Testis (tissue), 3 donors: Measurements from ENCODE around the gene FDXR. TPM values are rescaled to one million over a fixed set of nuclear protein-coding genes. Genes with fewer than 3 reads are reported as not detected.

ENCODE experiments used
- DNase-seq: peaks from one replicate; pipeline ENCODE4 v3.0.0-alpha.2; 2019
- H3K27ac ChIP-seq, 2 donors: fragments of 200-600 bp; sonication (generic); one replicate each; pipeline ENCODE4 v1.5.1; 2019
- H3K27me3 ChIP-seq: fragments of 200-600 bp; sonication (generic); one replicate; pipeline ENCODE4 v1.5.1; 2019
- H3K36me3 ChIP-seq: fragments of 200-600 bp; sonication (generic); one replicate; pipeline ENCODE4 v1.5.1; 2017; ENCODE audit warnings: low read depth; ENCODE audit errors: missing control alignments
- H3K4me1 ChIP-seq: fragments of 200-600 bp; sonication (generic); one replicate; pipeline ENCODE4 v1.5.1; 2019
- H3K4me3 ChIP-seq, 2 donors: fragments of 200-600 bp; sonication (generic); one replicate each; pipeline ENCODE4 v1.5.1; 2017 to 2019
- H3K9me3 ChIP-seq: fragments of 200-600 bp; sonication (generic); one replicate; pipeline ENCODE4 v1.5.1; 2017
- CTCF ChIP-seq, 3 experiments: fragments of 450-650 bp in 2 of 3; fragments of 200-600 bp in 1 of 3; sonication (generic) in 1 of 3; IDR thresholded peaks; one replicate each; pipeline ENCODE4 v1.5.1; 2016 to 2019; ENCODE audit warnings: antibody characterized with exemption in 3 of 3, mild to moderate bottlenecking in 2 of 3, moderate library complexity in 1 of 3
- POLR2A ChIP-seq: fragments of 450-650 bp; IDR thresholded peaks from one replicate; pipeline ENCODE4 v1.6.1; 2017; ENCODE audit warnings: antibody characterized with exemption, mild to moderate bottlenecking, moderate library complexity
- WGBS, 2 donors: methylation state at CpG; one replicate each; pipeline ENCODE4 v1.1.5; 2018; 5-methylcytosine and 5-hydroxymethylcytosine counted together
- intact Hi-C: fragments of 100-400 bp; cut with DNase I; formaldehyde crosslinking; loops from one replicate; pipeline ENCODE4 v1.15.1; 2023; ENCODE audit warnings: low total_unique reads
- polyA plus RNA-seq: library from polyadenylated mRNA; stranded (reverse); fragments of 350-450 nt; fragmentation: Illumina TruSeq; extraction: RNeasy Lipid Tissue Mini Kit (QIAGEN cat#74804); gene quantifications from one replicate; pipeline ENCODE4 v1.2.3, GENCODE V29; 2014; ENCODE audit warnings: low read depth, low replicate concordance; ENCODE audit not compliant: insufficient read depth
- total RNA-seq, 2 donors: library from RNA; depleted of rRNA; stranded (reverse); fragments of >200 nt; gene quantifications; one replicate each; pipeline ENCODE4 v1.2.3, GENCODE V29; 2016

Gene FDXR
- total and polyA plus RNA-seq, 3 donors from 2014 or later, result 97.1 to 216 (median 204) TPM

DNA sequence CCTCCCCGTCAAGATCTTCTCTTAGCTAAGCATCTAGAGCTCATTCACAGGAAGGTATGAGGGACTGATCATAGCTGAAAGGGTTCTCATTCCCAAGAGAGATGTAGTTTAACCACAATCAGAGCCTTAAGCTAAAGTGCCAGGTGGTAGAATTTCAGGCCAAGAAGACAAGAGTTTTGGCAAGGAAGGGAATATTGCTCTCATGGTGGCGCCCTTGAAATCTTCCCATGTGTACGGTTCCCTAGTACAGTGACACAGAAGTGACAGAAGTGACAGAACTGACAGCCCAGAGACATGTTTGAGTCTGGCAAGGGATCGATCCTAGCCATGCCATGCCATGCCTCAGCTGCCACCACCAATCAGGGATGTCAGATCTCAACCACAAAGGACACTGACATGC, 15.6 kb downstream of the FDXR start:
- no peak overlapping the region for H3K4me3 ChIP-seq
- no peaks in the 10 kb centered on the region for H3K9me3 ChIP-seq
- TF ChIP-seq POLR2A, result no peak
- no peak for TF ChIP-seq CTCF (IDR thresholded peaks at IDR 0.05)
- intact Hi-C loops, result loop anchor here (5.0 kb wide), 1 partner anchor 115 kb away; no protein-coding TSS in a partner anchor
- WGBS, 2 donors, result 80 to 94% methylated on average over 4 of the region's 4 CpGs
- DNase-seq, result no peak
- no peak overlapping the region for H3K27ac ChIP-seq
- H3K4me1 ChIP-seq, result peaks cover 9% of the 10 kb centered on the region
- no peaks in the 10 kb centered on the region for H3K36me3 ChIP-seq
- no peaks in the 10 kb centered on the region for H3K27me3 ChIP-seq

DNA sequence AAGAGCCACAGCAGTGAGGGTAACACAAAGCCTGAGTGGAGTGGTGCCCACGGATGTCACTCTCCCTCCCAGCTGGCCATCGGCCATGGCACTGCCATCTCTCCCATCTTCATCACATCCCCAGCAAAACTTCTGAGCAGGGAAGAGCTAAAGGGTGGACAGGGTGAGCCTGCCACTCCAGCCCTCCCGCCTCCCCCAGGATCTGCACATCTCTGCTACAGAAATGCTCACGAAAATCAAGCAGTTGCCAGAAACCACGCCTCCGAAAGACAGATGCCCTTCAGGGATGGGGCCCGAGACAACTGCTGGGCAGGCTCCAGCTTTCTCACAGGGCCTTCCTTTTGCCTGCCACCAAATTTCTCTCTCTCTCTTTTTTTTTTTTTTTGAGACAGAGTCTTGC, 16.7 kb downstream of the FDXR start:
- no peaks in the 10 kb centered on the region for H3K36me3 ChIP-seq
- H3K4me3 ChIP-seq, result no peak overlapping the region
- H3K4me1 ChIP-seq, result peaks cover 4% of the 10 kb centered on the region
- DNase-seq, result peak; percentile 51
- no peaks in the 10 kb centered on the region for H3K27me3 ChIP-seq
- no peaks in the 10 kb centered on the region for H3K9me3 ChIP-seq
- no peak for TF ChIP-seq CTCF (IDR thresholded peaks at IDR 0.05)
- no peak for TF ChIP-seq POLR2A
- no peak overlapping the region for H3K27ac ChIP-seq
- intact Hi-C loops, result loop anchor here (5.0 kb wide), 1 partner anchor 114 kb away; no protein-coding TSS in a partner anchor
- 77 to 85% methylated on average over 7 of the region's 7 CpGs for WGBS, 2 donors

DNA sequence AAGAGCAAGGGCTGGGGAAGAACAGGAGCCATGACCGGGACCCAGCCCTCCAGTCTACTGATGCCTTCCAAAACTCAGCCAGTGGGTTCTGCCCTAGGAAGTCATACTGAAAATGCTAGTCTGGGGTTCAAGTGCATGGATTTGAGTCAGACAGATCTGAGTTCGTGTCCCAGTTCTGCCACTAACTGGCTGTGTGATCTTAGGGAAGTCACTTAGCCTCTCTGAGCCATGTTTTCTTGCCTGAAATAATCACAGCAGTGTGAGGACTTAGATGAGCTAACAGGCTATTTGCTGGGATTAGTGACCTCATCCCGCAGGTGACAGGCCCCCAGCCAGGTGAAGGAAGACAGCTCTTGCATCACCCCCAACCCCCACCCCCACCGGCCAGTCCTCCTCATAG, 17.5 kb downstream of the FDXR start:
- Histone ChIP-seq H3K4me3 (no peak overlapping the region), H3K4me1 (no peaks in the 10 kb centered on the region), H3K9me3 (no peaks in the 10 kb centered on the region), H3K27me3 (no peaks in the 10 kb centered on the region), H3K36me3 (no peaks in the 10 kb centered on the region), H3K27ac (no peak overlapping the region)
- no peak for TF ChIP-seq POLR2A
- no peak for TF ChIP-seq CTCF (IDR thresholded peaks at IDR 0.05)
- 93% methylated on average over 4 of the region's 4 CpGs for WGBS, 2 donors
- DNase-seq, result no peak
- intact Hi-C loops, result loop anchor here (5.0 kb wide), 1 partner anchor 113 kb away; no protein-coding TSS in a partner anchor

- Histone ChIP-seq H3K4me1 (no peaks in the 10 kb centered on the region), H3K27me3 (no peaks in the 10 kb centered on the region), H3K36me3 (no peaks in the 10 kb centered on the region), H3K4me3 (no peak overlapping the region), H3K27ac (no peak overlapping the region), H3K9me3 (no peaks in the 10 kb centered on the region)
- intact Hi-C loops, result loop anchor here (5.0 kb wide), 1 partner anchor 112 kb away; no protein-coding TSS in a partner anchor
- WGBS, 2 donors, result 83 to 89% methylated on average over 7 to 17 of the region's 17 CpGs
- DNase-seq, result no peak
- TF ChIP-seq CTCF (IDR thresholded peaks at IDR 0.05), result no peak
- TF ChIP-seq POLR2A, result no peak
Observed at GRCh38 chr17:74854792-74855191, 18.0 kb downstream of the FDXR start.

GRCh38 chr17:74853669-74854068, 19.1 kb downstream of the FDXR start:
- intact Hi-C loops, result no loop called here
- H3K4me1 ChIP-seq, result no peaks in the 10 kb centered on the region
- H3K27ac ChIP-seq, result no peak overlapping the region
- no peak for DNase-seq
- 88 to 89% methylated on average over 8 of the region's 8 CpGs for WGBS, 2 donors
- no peaks in the 10 kb centered on the region for H3K9me3 ChIP-seq
- no peaks in the 10 kb centered on the region for H3K27me3 ChIP-seq
- H3K4me3 ChIP-seq, result no peak overlapping the region
- no peak for TF ChIP-seq CTCF (IDR thresholded peaks at IDR 0.05)
- H3K36me3 ChIP-seq, result no peaks in the 10 kb centered on the region
